Glomerular visceral epithelial cell (primary cell): ENCODE data around the gene SMAD3.
"Not testable (repeated sequence)": the region's sequence is repeated elsewhere in the genome, so short reads cannot be mapped to it uniquely, and the experiment has no call there.

Experiments used
- DNase-seq: peaks from one replicate; pipeline ENCODE4 v3.0.0-alpha.2; 2016; ENCODE audit errors: extremely low spot score

Gene SMAD3

DNA sequence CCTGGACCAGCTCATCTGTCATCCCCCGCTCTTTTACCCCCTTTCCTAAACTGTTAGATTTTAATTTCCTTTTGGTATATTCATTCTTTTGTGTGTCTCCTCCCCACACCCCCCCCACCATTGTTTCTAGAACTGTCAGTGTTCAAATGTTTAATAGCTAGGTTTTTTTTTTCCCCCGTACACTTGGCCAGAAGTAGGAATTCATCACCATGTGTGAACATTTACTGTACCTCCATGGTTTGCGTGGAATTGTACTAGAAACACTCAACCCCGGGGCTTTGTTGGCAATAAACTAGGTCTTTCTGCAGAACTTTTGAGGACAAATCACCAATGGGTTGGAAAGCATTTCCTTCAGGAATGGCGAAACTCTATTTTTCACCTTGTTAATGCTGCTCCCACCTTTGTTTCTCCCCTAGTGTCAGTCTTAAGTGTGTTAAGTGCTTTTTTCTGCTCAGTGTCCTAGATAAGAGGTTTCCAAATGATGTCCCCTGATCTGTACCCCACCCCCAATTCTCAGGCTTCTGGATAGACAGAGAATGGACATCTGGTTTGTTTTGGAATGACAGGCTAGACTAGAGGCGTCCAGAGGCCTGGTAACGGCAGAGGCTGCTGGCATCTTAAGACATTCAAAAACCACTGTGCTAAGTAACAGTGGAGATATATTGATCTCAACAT is 76.8 kb downstream of the SMAD3 start:
- DNase-seq = no peak

GRCh38 chr15:67142767-67143100 is 77.3 kb downstream of the SMAD3 start:
- peak; percentile 74 for DNase-seq

- DNase-seq = no peak
Observed at GRCh38 chr15:67143646-67144045, 78.2 kb downstream of the SMAD3 start.

DNA sequence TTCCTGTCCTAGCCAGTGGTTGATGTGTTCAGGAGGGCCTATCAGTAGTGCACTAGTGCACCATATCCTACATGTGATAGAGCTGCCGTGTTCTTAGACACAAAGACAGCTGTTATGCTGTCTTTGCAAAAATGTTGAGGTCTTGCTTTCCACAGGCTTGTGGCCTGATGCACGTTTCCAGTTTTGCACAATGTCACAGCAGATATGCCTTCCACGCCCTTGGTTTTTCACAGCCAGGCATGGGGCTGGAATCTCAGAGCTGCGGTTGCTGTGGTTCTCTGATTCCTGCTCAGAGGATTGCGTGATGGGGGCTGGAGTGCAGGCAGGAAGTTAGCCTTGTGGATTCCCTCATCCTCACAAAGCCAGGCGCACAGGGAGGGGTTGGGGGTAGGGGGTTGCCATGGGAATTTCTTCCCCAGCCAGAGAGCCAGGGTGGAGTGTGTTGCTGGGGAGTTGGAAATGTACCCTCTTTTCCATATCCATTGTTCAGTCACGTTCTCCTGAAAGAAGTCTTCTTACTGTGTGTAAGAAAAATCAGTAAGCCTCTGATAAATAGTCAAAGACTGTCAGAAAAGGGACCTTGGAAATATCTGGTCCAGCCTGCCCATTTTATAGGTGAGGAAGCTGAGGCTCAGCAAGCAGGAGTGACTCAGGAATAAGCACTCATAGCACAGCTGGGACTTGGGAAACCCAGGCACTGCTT is 79.4 kb downstream of the SMAD3 start:
- peak; percentile 97 for DNase-seq

DNA sequence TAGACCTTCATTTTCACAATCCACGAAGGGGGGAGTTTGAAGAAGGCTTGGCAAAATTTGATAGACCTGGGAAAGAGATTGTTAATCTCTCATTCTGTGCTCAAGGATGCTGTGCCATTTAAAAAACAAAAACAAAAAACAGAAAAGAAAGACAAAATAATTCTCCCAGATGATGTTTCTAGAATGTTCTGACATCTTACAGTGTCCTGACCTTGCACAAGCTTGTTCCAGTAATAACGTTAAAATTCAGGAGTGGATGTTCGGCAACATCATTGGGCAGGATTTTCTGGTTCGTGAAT is 79.9 kb downstream of the SMAD3 start:
- no peak for DNase-seq

DNA sequence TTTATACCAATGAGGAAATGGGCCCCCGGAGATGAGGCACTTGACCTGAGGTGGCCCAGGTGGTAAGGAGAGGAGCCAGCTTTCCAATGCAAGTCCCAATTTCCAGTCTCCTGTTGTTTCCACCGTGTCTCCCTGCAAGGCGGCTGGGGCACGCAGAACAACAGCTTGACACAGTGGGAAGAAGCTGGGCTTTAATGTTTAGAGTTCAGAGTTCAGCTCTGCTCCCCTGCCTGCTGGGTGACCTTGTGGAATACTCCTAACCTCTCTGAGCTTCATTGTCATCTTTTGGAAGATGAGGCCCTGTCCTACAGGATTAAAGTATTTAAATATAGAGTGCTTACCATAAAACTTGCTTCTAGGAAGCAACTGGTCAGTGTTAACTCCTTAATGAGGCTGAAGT is 80.3 kb downstream of the SMAD3 start:
- DNase-seq = no peak

DNA sequence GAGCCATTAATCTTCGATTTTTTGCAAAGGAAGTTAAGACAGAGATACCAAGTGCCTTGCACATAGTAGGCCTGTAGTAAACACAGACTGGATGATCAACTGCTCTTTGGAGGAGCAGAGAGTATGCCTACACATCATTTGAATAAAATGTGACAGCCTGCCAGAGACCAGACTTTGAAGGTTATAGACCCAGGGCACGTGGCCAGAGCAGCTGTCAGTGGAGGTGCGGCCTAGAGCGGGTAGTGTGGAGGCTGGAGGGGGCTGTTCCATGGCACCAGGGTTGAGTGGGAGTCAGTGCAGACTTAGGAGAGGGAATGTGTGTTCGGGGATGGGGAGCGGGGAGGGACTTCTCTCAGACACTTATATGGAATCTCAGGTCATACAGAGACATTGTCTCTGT is 80.8 kb downstream of the SMAD3 start:
- peak; percentile 77 for DNase-seq

- DNase-seq = peak; percentile 81
Observed at GRCh38 chr15:67146875-67147381, 81.5 kb downstream of the SMAD3 start.

DNA sequence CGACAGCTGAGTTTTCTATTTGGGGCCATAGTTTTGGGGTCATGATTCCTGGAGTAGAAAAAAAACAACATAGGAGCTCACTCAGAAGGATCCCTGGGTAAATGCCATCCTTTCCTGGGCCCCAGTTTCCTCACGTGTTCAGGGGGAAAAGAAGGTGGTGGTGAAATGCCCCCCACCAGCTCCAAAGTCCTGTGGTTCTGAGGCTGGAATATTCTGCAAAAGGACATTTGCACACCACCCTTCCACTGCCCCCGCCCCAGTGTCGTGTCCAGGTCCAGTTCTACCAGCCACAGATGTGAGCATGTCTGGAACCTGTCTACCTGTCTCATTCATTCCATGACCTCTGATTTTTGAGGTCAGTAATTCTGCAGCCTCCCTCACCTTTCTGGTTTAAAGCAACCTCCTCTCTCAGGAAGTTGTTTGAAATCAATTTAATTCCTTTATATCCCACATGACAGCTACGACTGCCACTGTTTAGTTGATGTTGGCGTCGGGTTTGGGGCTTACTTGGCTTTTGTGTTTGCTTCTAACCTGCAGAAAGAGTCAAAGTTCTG is 82.1 kb downstream of the SMAD3 start:
- no peak for DNase-seq

DNA sequence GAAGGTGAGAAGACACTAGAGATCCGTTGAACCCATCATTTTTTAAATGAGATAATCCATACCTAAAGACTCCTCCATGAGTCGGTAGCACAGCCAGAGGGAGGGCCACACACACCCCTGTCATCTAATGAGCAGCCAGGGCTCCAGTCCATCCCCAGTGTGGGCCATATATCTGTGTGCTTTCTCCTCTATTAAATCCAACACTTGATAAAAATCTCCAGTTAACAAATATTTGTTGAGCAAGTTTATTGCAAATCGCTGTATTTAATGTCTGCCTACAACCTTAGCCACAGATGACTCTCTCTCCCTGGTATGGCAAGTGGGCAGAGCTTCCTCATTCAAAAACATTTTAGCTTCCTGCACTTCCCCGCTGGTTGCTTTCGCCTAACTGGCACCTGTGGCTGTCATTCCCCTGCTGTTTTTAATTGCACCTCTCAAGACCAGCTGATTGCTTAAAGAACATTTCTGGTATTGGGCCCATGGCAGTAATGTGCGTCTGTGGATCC is 82.8 kb downstream of the SMAD3 start:
- peak; percentile 75 for DNase-seq

GRCh38 chr15:67149068-67149772 is 83.8 kb downstream of the SMAD3 start:
- DNase-seq = no peak

DNA sequence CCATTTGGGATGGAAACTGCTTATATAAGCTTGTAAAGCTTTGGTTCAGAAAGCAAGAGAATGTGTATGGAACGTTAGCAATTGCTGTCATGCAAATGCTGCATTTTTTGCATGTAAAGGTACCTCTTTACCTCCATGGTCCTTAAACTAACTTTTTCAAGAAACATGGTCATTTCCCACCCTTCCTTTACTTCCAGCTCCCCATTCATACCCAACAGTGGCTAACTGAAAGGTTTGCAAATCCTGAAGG is 84.3 kb downstream of the SMAD3 start:
- DNase-seq = no peak

DNA sequence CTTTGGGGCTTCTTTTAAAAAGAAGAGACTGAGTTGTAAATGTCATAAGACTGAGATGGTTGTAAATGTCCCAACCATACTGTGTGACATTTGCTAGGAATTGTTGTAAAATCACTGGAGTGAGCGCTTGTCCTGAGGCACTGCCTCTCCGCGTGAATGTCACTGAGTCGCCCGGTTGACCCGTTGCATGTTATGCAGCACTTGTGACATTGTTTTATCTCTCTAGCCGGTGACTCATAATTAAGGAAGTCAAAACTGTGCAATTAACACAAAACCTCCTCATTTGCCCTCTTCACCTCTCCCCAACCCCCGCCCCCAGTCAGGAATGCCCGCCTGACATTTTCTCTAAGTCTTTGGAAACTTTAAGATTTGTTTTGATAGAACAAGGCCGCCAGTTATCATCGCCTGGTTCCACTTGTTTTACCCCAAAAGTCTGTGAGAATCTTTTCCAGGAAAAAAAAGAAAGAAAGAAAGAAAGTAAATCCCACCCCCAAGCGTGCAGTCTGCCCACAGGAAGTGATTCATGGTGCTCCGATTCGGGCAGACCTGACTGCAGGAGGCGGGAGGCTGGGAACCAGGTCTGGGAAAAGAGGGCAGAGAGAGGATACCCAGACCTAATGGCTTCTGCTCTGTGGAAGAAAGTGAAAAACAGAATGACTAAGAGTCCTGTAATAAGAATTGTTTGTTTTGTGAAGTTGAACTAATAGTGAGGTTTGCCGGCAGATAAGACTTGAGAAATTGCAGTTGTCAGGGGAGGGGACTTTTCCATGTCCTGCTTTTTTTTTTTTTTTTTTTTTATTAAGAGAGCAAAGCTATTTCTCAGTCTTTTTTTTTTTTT is 84.8 kb downstream of the SMAD3 start:
- peak; percentile 99 for DNase-seq

- no peak for DNase-seq
Observed at GRCh38 chr15:67152429-67152828, 87.0 kb downstream of the SMAD3 start.

GRCh38 chr15:67153044-67153443 is 87.6 kb downstream of the SMAD3 start:
- not testable (repeated sequence) for DNase-seq

- DNase-seq = no peak
Observed at GRCh38 chr15:67154249-67154648, 88.8 kb downstream of the SMAD3 start.

- DNase-seq = no peak
Observed at GRCh38 chr15:67156426-67156825, 91.0 kb downstream of the SMAD3 start.

DNA sequence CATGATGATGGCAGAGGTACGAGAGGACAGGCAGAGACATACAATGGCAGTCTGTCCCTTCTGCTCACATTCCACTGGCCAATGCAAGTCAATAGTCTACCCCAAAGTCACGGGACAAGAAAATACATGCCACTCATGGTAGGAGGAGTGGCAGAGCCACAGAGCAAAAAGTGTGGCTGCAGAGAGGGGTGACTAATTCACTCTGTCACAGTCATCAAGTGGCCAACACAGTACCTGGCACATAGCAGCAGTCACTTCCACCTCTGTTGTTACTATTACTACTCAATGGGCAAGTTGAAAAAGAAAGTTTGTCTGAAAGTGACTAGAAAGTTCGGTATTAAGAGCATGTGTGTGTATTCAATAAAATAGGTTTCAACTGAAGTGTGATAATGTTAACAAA is 91.4 kb downstream of the SMAD3 start:
- DNase-seq = no peak

- no peak for DNase-seq
Observed at GRCh38 chr15:67157521-67158252, 92.3 kb downstream of the SMAD3 start.

- no peak for DNase-seq
Observed at GRCh38 chr15:67158367-67158766, 93.0 kb downstream of the SMAD3 start.

GRCh38 chr15:67161412-67161811 is 96.0 kb downstream of the SMAD3 start:
- no peak for DNase-seq
